Effector CD8-positive, alpha-beta T cell (primary cell): Measurements from ENCODE around the gene MPP7.

ENCODE experiments used
- DNase-seq: peaks from one replicate; lab custom pipeline; 2025; lab: John Stamatoyannopoulos, UW

MPP7 gene

GRCh38 chr10:28269842-28270456, 32.9 kb downstream of the MPP7 start:
- no peak for DNase-seq

DNA sequence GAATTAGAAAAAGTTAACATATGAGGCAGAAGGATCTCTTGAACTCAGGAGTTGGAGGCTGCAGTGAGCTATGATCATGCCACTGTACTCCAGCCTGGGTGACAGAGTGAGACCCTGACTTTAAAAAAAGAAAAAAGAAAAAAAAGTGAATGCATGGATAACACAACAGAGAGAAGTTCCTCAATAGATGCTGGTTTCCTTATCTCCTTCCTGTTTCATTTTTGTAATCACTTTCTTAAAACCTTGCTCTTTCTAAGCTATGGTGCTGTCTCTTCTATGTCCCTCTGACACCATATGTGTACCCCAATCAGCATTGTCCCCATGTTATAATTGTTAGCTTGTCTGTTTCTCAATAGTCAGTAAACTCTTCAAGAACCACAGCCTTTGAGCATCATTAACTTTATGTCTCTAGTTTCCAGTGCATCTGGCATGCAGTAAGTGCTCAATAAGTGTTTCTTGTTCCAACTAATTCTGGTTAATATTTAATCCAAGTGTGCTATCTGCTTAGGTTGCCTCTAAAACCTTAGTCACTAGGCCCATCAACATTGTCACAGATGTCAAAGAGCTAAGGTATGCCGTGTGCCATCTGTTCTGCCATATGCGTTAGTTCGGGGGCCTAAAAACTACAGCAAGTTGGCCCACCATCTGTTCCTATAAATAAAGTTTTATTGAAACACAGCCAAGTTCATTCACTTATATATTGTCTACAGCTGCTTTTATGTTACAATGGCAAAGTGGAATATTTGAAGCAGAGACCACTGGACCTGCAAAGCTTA, 36.2 kb downstream of the MPP7 start:
- DNase-seq = no peak

DNA sequence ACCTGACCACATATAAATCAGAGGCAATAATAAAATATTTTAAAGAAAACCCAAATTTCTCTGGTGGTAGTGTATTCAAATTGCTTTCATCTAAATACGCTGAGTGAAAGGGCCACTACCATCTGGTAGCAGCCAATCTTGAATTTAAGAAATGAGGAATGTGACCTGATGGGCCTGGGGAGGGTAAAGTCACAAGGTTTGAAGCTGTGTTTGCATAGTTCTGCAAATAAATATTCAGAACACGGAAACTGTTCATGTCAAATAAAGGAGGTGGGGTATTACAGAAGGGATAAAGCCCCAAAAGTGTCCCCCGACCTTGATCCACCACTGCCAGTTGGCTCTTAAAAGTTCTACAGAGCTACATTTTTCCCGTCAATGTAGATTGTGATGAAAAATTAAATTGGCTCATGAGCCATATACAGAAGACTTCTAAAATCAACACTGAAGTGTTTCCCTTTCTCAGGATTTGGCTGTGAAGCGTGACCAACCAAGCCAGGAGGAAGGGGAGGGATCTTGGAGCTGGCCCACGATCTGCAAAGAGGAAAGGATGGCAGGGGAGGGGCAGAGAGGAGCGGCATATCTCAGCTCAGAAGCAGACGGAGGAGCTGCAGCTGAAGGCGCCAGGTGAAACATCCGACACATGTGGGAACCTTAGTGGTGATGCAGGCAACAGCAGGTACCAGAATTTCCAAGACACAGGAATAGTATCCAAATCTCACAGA, 39.6 kb downstream of the MPP7 start:
- no peak for DNase-seq

DNA sequence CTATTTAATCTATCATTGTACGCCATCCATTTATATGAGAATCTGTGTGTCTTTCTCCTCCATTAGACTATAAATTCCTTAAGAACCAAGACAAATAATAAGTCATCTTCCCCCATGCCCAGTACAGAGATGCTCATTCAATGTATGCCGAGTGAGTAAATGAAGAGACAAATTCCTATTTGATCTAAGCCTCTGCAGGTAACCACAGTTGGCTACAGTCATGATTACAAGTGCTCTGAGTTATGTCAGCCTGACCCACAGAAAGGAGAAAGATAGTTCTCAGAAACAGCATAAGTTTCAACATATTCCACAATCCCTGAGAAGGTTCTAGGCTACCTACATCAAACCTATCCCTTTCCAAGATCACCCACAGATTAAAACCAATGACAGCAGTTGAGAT, 46.1 kb downstream of the MPP7 start:
- no peak for DNase-seq

GRCh38 chr10:28254290-28254985, 48.4 kb downstream of the MPP7 start:
- no peak for DNase-seq

- no peak for DNase-seq
Observed at GRCh38 chr10:28253169-28253785, 49.6 kb downstream of the MPP7 start.
